ENCODE results near the gene ATF5. TPM values are rescaled to one million over a fixed set of nuclear protein-coding genes. Genes with fewer than 3 reads are reported as not detected.

The ATF5 gene
- total and polyA plus RNA-seq, 2 experiments from 2014 or later: 23.8 to 34.4 TPM

GRCh38 chr19:49931293-49932040, 2.5 kb downstream of the ATF5 start:
- Histone ChIP-seq H2AFZ (no peak overlapping the region), H3K9me2 (replicated peaks; ENCODE audit: insufficient read depth) (no peaks in the 10 kb centered on the region), H3K27me3 (no peaks in the 10 kb centered on the region), H3K79me2 (peaks cover 17% of the 10 kb centered on the region), H4K20me1 (ENCODE audit: insufficient read depth, poor library complexity, severe bottlenecking) (no peaks in the 10 kb centered on the region), H3K9me3 (ENCODE audit: low read depth) (no peaks in the 10 kb centered on the region), H3K4me3 (no peak overlapping the region), H3K4me1 (ENCODE audit: insufficient read depth) (peaks cover 8% of the 10 kb centered on the region), H3K27ac (no peak overlapping the region), H3K4me2 (no peak overlapping the region), H3K36me3 (replicated peaks; ENCODE audit: insufficient read depth, low read depth) (no peaks in the 10 kb centered on the region)
- TF ChIP-seq CTCF (IDR thresholded peaks at IDR 0.05; ENCODE audit: poor library complexity): no peak
- TF ChIP-seq EZH2phosphoT487 (IDR thresholded peaks at IDR 0.05; ENCODE audit: low read depth, severe bottlenecking, unreplicated experiment): no peak
- TF ChIP-seq EZH2 (IDR thresholded peaks at IDR 0.05; ENCODE audit: borderline replicate concordance): no peak
- over 99% methylated on average over 7 of the region's 7 CpGs for WGBS (ENCODE audit: low lambda C conversion rate, missing lambda C conversion rate)
- no peak for DNase-seq (ENCODE audit: low spot score)

- no peaks in the 10 kb centered on the region for H3K9me2 ChIP-seq (replicated peaks; ENCODE audit: insufficient read depth)
- TF ChIP-seq CTCF (IDR thresholded peaks at IDR 0.05; ENCODE audit: poor library complexity) (no peak), EZH2phosphoT487 (IDR thresholded peaks at IDR 0.05; ENCODE audit: low read depth, severe bottlenecking, unreplicated experiment) (no peak), EZH2 (IDR thresholded peaks at IDR 0.05; ENCODE audit: borderline replicate concordance) (no peak)
- H3K4me3 ChIP-seq: no peak overlapping the region
- peaks cover 8% of the 10 kb centered on the region for H3K4me1 ChIP-seq (ENCODE audit: insufficient read depth)
- DNase-seq (ENCODE audit: low spot score): no peak
- H3K9me3 ChIP-seq (ENCODE audit: low read depth): no peaks in the 10 kb centered on the region
- H4K20me1 ChIP-seq (ENCODE audit: insufficient read depth, poor library complexity, severe bottlenecking): no peaks in the 10 kb centered on the region
- H3K79me2 ChIP-seq: peaks cover 11% of the 10 kb centered on the region
- 94% methylated on average over 5 of the region's 5 CpGs for WGBS (ENCODE audit: low lambda C conversion rate, missing lambda C conversion rate)
- no peak overlapping the region for H3K4me2 ChIP-seq
- no peaks in the 10 kb centered on the region for H3K36me3 ChIP-seq (replicated peaks; ENCODE audit: insufficient read depth, low read depth)
- no peak overlapping the region for H3K27ac ChIP-seq
- no peaks in the 10 kb centered on the region for H3K27me3 ChIP-seq
- no peak overlapping the region for H2AFZ ChIP-seq
Measured at GRCh38 chr19:49932041-49932451, 3.0 kb downstream of the ATF5 start.

GRCh38 chr19:49932731-49933131, 3.7 kb downstream of the ATF5 start:
- H3K27me3 ChIP-seq: no peaks in the 10 kb centered on the region
- H3K9me2 ChIP-seq (replicated peaks; ENCODE audit: insufficient read depth): no peaks in the 10 kb centered on the region
- no peaks in the 10 kb centered on the region for H4K20me1 ChIP-seq (ENCODE audit: insufficient read depth, poor library complexity, severe bottlenecking)
- no peak for DNase-seq (ENCODE audit: low spot score)
- no peak overlapping the region for H3K4me3 ChIP-seq
- TF ChIP-seq EZH2 (IDR thresholded peaks at IDR 0.05; ENCODE audit: borderline replicate concordance) (no peak), EZH2phosphoT487 (IDR thresholded peaks at IDR 0.05; ENCODE audit: low read depth, severe bottlenecking, unreplicated experiment) (no peak), CTCF (IDR thresholded peaks at IDR 0.05; ENCODE audit: poor library complexity) (no peak)
- no peaks in the 10 kb centered on the region for H3K9me3 ChIP-seq (ENCODE audit: low read depth)
- H3K4me2 ChIP-seq: no peak overlapping the region
- H3K4me1 ChIP-seq (ENCODE audit: insufficient read depth): peaks cover 4% of the 10 kb centered on the region
- H3K36me3 ChIP-seq (replicated peaks; ENCODE audit: insufficient read depth, low read depth): no peaks in the 10 kb centered on the region
- WGBS (ENCODE audit: low lambda C conversion rate, missing lambda C conversion rate): 99% methylated on average over 25 of the region's 25 CpGs
- no peak overlapping the region for H3K27ac ChIP-seq
- H2AFZ ChIP-seq: no peak overlapping the region
- H3K79me2 ChIP-seq: peaks cover 4% of the 10 kb centered on the region
